ENCODE results near the gene ZNF853. TPM values are rescaled to one million over a fixed set of nuclear protein-coding genes. Genes with fewer than 3 reads are reported as not detected.

The ZNF853 gene
- total RNA-seq, 1 experiment from 2014 or later = not detected

DNA sequence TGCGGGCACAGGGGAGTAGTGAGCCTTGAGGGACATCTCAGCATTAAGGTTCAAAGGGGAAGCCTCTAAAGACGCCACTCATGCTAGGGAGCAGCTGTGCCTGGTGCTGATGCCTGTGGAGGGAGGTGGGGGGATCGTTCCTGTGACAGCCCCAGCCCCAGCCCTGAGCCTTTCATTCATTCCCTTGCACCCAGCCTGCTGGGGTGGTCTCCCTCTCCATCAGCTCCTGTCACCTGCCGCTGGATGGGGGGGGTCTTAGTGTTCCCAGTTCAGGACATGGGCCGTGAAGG, 33.4 kb downstream of the ZNF853 start:
- no peak for DNase-seq (ENCODE audit: unreplicated experiment)
- intact Hi-C loops (cut with micrococcal nuclease) = no loop called here
- CTCF ChIA-PET = no interaction called here
- TF ChIP-seq, protein P1, sequence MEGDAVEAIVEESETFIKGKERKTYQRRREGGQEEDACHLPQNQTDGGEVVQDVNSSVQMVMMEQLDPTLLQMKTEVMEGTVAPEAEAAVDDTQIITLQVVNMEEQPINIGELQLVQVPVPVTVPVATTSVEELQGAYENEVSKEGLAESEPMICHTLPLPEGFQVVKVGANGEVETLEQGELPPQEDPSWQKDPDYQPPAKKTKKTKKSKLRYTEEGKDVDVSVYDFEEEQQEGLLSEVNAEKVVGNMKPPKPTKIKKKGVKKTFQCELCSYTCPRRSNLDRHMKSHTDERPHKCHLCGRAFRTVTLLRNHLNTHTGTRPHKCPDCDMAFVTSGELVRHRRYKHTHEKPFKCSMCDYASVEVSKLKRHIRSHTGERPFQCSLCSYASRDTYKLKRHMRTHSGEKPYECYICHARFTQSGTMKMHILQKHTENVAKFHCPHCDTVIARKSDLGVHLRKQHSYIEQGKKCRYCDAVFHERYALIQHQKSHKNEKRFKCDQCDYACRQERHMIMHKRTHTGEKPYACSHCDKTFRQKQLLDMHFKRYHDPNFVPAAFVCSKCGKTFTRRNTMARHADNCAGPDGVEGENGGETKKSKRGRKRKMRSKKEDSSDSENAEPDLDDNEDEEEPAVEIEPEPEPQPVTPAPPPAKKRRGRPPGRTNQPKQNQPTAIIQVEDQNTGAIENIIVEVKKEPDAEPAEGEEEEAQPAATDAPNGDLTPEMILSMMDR (IDR thresholded peaks at IDR 0.05; ENCODE audit: unreplicated experiment) = no peak
- H3K27ac Mint-ChIP-seq (ENCODE audit: low read depth, unreplicated experiment) = no peak overlapping the region
- peaks cover 70% of the 10 kb centered on the region for H3K36me3 Mint-ChIP-seq (ENCODE audit: insufficient read depth, unreplicated experiment)
- POLR2A ChIA-PET = no interaction called here
- H3K4me3 Mint-ChIP-seq (ENCODE audit: unreplicated experiment) = no peak overlapping the region
- H3K4me1 Mint-ChIP-seq (ENCODE audit: insufficient read depth, unreplicated experiment) = no peaks in the 10 kb centered on the region
- BruUV-seq (replicated peaks) = no TSS peak
- H3K9me3 Mint-ChIP-seq (ENCODE audit: unreplicated experiment) = no peaks in the 10 kb centered on the region
- no peaks in the 10 kb centered on the region for H3K27me3 Mint-ChIP-seq (ENCODE audit: insufficient read depth, unreplicated experiment)

DNA sequence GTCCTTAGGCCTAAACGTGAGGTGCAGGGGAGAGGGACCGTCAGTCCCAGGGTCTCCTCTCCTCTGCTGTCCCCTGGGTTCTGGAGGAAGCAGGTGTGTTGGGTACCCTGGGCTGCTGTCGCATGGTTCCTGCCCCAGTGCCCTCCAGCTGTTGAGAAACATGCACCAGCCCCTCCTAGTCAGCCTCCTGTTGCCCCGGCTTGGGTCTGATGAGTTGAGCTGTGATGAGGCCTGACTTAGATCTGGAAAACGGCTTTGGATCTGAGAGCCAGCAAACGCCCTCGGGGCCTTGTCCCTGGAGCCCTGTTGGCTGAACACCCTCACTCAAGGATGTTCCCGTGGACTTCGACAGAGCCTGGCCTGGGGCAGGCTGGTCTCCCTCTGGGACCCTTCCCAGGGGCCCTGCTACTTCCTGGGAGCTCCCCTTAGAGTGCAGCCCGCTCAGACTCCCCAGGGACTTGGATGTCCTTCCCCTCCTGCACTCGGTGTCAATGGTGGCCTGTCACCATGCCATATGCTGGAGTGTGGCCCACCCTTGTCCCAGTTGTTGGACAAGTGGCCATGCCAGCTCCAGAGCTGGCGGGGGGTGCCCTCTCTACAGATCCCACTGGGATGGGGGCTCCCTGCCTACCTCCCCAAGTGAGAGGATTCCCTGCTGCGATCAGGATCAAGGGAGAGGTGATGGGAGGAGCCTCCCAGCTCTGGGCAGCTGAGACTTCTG, 34.0 kb downstream of the ZNF853 start:
- Mint-ChIP-seq H3K4me3 (ENCODE audit: unreplicated experiment) (no peak overlapping the region), H3K27ac (ENCODE audit: low read depth, unreplicated experiment) (no peak overlapping the region), H3K4me1 (ENCODE audit: insufficient read depth, unreplicated experiment) (no peaks in the 10 kb centered on the region), H3K27me3 (ENCODE audit: insufficient read depth, unreplicated experiment) (no peaks in the 10 kb centered on the region), H3K9me3 (ENCODE audit: unreplicated experiment) (no peaks in the 10 kb centered on the region), H3K36me3 (ENCODE audit: insufficient read depth, unreplicated experiment) (peaks cover 64% of the 10 kb centered on the region)
- intact Hi-C loops (cut with micrococcal nuclease) = no loop called here
- CTCF ChIA-PET = interaction anchor here (0.6 kb wide), 1 partner anchor 33 kb away, joined by 3 read pairs; no protein-coding TSS in a partner anchor
- no peak for DNase-seq (ENCODE audit: unreplicated experiment)
- TF ChIP-seq, protein P1 (IDR thresholded peaks at IDR 0.05; ENCODE audit: unreplicated experiment) = no peak
- BruUV-seq (replicated peaks) = no TSS peak
- POLR2A ChIA-PET = no interaction called here

DNA sequence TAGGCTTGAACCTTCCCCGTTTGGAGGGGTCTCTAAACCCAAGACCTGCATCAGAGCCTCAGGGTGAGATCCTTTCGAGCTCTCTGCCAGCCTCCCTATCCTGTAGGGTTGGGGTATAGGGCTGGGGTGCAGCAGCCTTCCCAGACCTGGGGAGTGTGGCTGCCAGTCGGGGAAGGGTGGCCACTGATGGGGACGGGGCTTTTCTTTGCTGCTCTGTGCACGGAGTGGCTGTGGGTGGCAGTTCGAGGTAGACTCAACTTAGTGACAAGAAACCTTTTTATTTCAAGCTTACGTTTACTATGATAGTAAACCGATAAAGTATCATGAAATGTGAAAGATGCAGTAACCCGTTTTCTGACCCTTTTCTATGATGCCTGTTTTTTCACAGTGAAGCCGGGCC, 34.7 kb downstream of the ZNF853 start:
- CTCF ChIA-PET = no interaction called here
- no peak for DNase-seq (ENCODE audit: unreplicated experiment)
- TF ChIP-seq, protein P1 (IDR thresholded peaks at IDR 0.05; ENCODE audit: unreplicated experiment) = no peak
- Mint-ChIP-seq H3K27me3 (ENCODE audit: insufficient read depth, unreplicated experiment) (no peaks in the 10 kb centered on the region), H3K9me3 (ENCODE audit: unreplicated experiment) (no peaks in the 10 kb centered on the region), H3K4me1 (ENCODE audit: insufficient read depth, unreplicated experiment) (no peaks in the 10 kb centered on the region), H3K36me3 (ENCODE audit: insufficient read depth, unreplicated experiment) (peaks cover 64% of the 10 kb centered on the region), H3K27ac (ENCODE audit: low read depth, unreplicated experiment) (no peak overlapping the region), H3K4me3 (ENCODE audit: unreplicated experiment) (no peak overlapping the region)
- POLR2A ChIA-PET = no interaction called here
- intact Hi-C loops (cut with micrococcal nuclease) = no loop called here
- no TSS peak for BruUV-seq (replicated peaks)

DNA sequence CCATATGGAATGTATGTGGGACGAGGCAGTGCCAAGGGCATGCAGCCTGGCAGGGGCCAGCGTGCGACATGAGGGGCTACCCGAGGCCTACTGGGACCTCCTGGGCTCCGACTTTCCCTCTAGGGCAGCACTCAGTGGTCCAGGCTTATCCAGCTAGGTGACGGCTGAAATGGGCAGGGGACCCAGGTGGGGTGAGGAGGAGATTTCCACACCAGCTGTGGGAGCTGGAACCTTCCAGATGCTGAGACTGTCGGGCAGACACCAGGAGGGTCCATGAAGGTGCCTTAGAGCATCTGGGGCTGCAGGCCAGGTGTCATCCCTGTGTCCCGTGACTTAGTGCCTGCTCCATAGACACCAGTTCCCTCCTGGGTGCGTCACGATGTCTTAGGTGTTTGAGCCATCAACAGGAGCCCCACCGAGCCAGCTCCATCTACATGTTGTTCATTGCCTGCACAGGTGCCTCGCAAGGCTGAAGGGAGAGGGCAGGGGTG, 35.2 kb downstream of the ZNF853 start:
- ChIA-PET POLR2A (no interaction called here), CTCF (interaction anchor here (0.6 kb wide), 1 partner anchor 61 kb away, joined by 3 read pairs; no protein-coding TSS in a partner anchor)
- no peaks in the 10 kb centered on the region for H3K4me1 Mint-ChIP-seq (ENCODE audit: insufficient read depth, unreplicated experiment)
- no TSS peak for BruUV-seq (replicated peaks)
- DNase-seq (ENCODE audit: unreplicated experiment) = no peak
- H3K4me3 Mint-ChIP-seq (ENCODE audit: unreplicated experiment) = no peak overlapping the region
- H3K27me3 Mint-ChIP-seq (ENCODE audit: insufficient read depth, unreplicated experiment) = no peaks in the 10 kb centered on the region
- peaks cover 64% of the 10 kb centered on the region for H3K36me3 Mint-ChIP-seq (ENCODE audit: insufficient read depth, unreplicated experiment)
- H3K9me3 Mint-ChIP-seq (ENCODE audit: unreplicated experiment) = no peaks in the 10 kb centered on the region
- TF ChIP-seq, protein P1 (IDR thresholded peaks at IDR 0.05; ENCODE audit: unreplicated experiment) = no peak
- H3K27ac Mint-ChIP-seq (ENCODE audit: low read depth, unreplicated experiment) = no peak overlapping the region
- intact Hi-C loops (cut with micrococcal nuclease) = no loop called here
